Glutamatergic neuron (in vitro differentiated cells): Measurements from ENCODE around the gene OR2AJ1. TPM values are rescaled to one million over a fixed set of nuclear protein-coding genes. Genes with fewer than 3 reads are reported as not detected.

Experiments used
- DNase-seq: peaks from one replicate; pipeline ENCODE4 v3.0.0; 2022
- H3K27ac Mint-ChIP-seq: one replicate; pipeline ENCODE4 v1.8.0; 2020; ENCODE audit warnings: mild to moderate bottlenecking, mixed read lengths, inconsistent platforms; ENCODE audit not compliant: unreplicated experiment
- H3K27me3 Mint-ChIP-seq: one replicate; pipeline ENCODE4 v1.8.0; 2020; ENCODE audit warnings: mild to moderate bottlenecking, moderate library complexity, mixed read lengths, inconsistent platforms; ENCODE audit not compliant: unreplicated experiment
- H3K36me3 Mint-ChIP-seq: one replicate; pipeline ENCODE4 v1.8.0; 2020; ENCODE audit warnings: mild to moderate bottlenecking, mixed read lengths, inconsistent platforms; ENCODE audit not compliant: unreplicated experiment
- H3K4me1 Mint-ChIP-seq: one replicate; pipeline ENCODE4 v1.8.0; 2020; ENCODE audit warnings: mild to moderate bottlenecking, low read depth, mixed read lengths, inconsistent platforms; ENCODE audit not compliant: unreplicated experiment
- H3K4me3 Mint-ChIP-seq: one replicate; pipeline ENCODE4 v1.8.0; 2020; ENCODE audit warnings: mild to moderate bottlenecking, mixed read lengths, inconsistent platforms; ENCODE audit not compliant: unreplicated experiment
- H3K9me3 Mint-ChIP-seq: one replicate; pipeline ENCODE4 v1.8.0; 2020; ENCODE audit warnings: mild to moderate bottlenecking, moderate library complexity, mixed read lengths, inconsistent platforms; ENCODE audit not compliant: unreplicated experiment
- total RNA-seq: library from RNA; stranded (reverse); fragmentation: NEBNext Ultra II Directional; extraction: Animal tissue kit (Norgen Biotek cat#: 25700); gene quantifications from one replicate; pipeline ENCODE4 v1.2.1, GENCODE V29; 2021; ENCODE audit not compliant: unreplicated experiment
- TF ChIP-seq, protein P1 (sequence below): fragments of 200-600 bp; sonication (generic); IDR thresholded peaks from one replicate; pipeline ENCODE4 v1.5.0; 2021; ENCODE audit not compliant: partially characterized antibody, unreplicated experiment

Gene OR2AJ1
- total RNA-seq, 1 donor from 2014 or later, result not detected

DNA sequence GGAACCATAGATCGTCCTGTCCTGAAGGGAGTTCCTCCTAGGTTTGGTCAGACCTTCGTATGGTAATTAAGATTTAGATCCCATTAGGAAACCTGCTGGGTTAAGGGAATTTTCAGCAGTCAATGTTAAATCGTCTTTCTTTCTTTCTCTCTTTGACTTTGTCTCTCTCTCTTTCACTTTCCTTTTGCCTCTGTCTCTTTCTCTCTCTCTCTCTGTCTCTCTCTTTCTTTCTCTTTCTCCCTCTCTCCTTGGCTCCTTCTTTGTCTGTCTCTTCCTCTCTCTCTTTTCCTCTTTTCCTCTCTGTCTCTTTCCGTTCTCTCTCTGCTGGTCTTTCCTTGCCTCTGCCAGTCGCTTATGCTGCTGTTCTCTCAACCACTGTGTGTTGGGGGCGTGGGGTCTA, 20.6 kb upstream of the OR2AJ1 start:
- TF ChIP-seq, protein P1, sequence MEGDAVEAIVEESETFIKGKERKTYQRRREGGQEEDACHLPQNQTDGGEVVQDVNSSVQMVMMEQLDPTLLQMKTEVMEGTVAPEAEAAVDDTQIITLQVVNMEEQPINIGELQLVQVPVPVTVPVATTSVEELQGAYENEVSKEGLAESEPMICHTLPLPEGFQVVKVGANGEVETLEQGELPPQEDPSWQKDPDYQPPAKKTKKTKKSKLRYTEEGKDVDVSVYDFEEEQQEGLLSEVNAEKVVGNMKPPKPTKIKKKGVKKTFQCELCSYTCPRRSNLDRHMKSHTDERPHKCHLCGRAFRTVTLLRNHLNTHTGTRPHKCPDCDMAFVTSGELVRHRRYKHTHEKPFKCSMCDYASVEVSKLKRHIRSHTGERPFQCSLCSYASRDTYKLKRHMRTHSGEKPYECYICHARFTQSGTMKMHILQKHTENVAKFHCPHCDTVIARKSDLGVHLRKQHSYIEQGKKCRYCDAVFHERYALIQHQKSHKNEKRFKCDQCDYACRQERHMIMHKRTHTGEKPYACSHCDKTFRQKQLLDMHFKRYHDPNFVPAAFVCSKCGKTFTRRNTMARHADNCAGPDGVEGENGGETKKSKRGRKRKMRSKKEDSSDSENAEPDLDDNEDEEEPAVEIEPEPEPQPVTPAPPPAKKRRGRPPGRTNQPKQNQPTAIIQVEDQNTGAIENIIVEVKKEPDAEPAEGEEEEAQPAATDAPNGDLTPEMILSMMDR, result no peak

DNA sequence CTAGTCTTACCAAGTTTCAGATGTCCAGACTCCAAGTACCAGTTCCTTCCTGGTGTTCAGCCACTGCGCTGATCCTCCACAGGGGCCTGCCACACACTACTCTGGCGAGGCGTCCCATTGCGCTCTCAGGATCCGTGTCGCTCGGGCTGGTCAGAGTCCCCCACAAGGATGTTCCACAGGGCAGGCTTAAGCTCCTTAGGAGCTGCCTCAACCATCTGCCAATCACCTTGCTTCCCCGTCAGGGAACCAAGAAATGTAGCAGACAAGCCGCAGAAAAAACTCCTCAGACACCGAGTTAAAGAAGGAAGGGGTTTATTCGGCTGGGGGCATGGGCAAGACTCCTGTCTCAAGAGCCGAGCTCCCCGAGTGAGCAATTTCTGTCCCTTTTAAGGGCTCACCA, 19.5 kb upstream of the OR2AJ1 start:
- Mint-ChIP-seq H3K4me3 (no peak overlapping the region), H3K27ac (no peak overlapping the region), H3K36me3 (no peaks in the 10 kb centered on the region), H3K27me3 (no peaks in the 10 kb centered on the region), H3K4me1 (no peaks in the 10 kb centered on the region), H3K9me3 (peaks cover 4% of the 10 kb centered on the region)
- no peak for DNase-seq
- TF ChIP-seq, protein P1, result no peak

More for the DNA sequence above, 20.6 kb upstream of the OR2AJ1 start:
- Mint-ChIP-seq H3K4me1 (no peaks in the 10 kb centered on the region), H3K36me3 (no peaks in the 10 kb centered on the region), H3K9me3 (peaks cover 4% of the 10 kb centered on the region), H3K27ac (no peak overlapping the region), H3K4me3 (no peak overlapping the region), H3K27me3 (no peaks in the 10 kb centered on the region)
- no peak for DNase-seq

DNA sequence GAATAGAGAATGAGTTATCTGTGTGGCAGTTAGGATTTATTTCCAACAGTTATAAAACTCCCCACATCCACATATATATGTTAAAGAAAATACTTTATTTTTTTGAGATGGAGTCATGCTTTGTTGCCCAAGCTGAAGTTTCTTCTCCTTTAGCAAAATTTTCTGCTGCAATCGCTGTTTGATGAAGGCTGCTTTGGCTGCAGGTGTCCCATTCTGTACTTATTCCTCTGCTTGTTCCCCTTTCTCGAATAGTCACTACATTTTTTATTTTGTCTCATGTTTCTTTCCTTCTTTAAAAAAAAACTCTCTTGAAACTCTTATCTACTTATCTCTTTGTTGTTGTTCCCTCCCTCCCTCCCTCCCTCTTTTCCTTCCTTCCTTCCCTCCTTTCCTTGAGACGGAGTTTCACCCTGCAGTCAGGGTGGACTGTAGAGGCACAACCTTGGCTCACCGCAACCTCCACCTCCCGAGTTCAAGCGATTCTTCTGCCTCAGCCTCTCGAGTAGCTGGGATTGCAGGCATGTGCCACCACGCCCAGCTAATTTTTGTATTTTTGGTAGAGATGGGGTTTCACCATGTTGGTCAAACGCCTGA, 18.7 kb upstream of the OR2AJ1 start:
- no peak overlapping the region for H3K27ac Mint-ChIP-seq

DNA sequence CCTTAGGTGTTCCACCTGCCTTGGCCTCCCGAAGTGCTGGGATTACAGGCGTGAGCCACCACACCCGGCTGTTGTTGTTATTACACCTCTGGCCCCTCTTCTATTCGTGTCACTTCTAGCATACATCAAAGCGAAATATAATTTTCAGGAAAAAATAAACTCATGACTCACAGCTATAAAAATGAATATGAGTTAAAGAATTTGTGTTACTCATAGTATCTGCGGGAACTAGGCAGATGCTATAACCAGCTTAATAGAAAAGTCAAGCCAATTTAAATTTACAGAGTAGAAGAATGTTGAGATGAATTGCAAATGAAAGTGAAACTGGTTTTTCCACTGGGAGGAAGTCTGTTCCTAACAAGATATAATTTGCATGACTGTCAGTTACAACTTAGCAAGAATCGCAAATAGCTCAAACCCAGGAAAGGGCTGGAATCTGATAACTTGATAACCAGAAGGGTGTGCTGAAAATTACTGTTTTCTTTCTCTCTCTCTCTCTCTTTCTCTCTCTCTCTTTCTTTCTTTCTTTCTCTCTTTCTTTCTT, 18.1 kb upstream of the OR2AJ1 start:
- Mint-ChIP-seq H3K36me3 (no peaks in the 10 kb centered on the region), H3K27ac (no peak overlapping the region), H3K27me3 (no peaks in the 10 kb centered on the region), H3K4me1 (no peaks in the 10 kb centered on the region), H3K4me3 (no peak overlapping the region), H3K9me3 (peaks cover 4% of the 10 kb centered on the region)
- DNase-seq, result no peak
- TF ChIP-seq, protein P1, result no peak

More for the DNA sequence above, 18.7 kb upstream of the OR2AJ1 start:
- no peak for DNase-seq
- Mint-ChIP-seq H3K4me3 (no peak overlapping the region), H3K36me3 (no peaks in the 10 kb centered on the region), H3K4me1 (no peaks in the 10 kb centered on the region), H3K9me3 (peaks cover 4% of the 10 kb centered on the region), H3K27me3 (no peaks in the 10 kb centered on the region)
- TF ChIP-seq, protein P1, result no peak

DNA sequence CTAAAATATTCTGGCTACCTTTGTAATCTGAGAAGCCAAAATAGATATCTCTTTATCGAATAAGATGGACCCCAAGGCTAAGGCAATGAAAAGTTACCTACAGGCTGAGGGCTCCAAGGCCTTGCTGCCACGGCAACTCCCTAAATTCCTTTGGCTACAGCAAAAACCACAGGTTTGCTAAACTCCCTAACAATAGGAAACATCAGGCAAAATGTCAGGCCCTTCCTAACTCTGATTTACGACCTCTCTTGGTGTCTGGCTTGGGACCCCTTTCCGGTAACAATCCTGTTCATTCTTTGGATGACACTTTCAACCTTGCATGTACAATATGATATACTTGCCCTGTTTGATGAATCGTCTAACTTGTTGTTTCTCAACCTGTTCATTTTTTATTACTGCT, 15.9 kb upstream of the OR2AJ1 start:
- Mint-ChIP-seq H3K27ac (no peak overlapping the region), H3K36me3 (no peaks in the 10 kb centered on the region), H3K4me3 (no peak overlapping the region), H3K27me3 (no peaks in the 10 kb centered on the region), H3K4me1 (no peaks in the 10 kb centered on the region), H3K9me3 (peaks cover 4% of the 10 kb centered on the region)
- DNase-seq, result no peak
- TF ChIP-seq, protein P1, result no peak
